BJ (cell line): ENCODE data around the gene ITCH. TPM values are rescaled to one million over a fixed set of nuclear protein-coding genes. Genes with fewer than 3 reads are reported as not detected.
"Not testable (repeated sequence)": the region's sequence is repeated elsewhere in the genome, so short reads cannot be mapped to it uniquely, and the experiment has no call there.

Experiments used
- CTCF ChIA-PET: fragments of 350-600 bp; formaldehyde crosslinking; extraction: SDS; loops from one replicate; lab custom pipeline; 2021; ENCODE audit warnings: antibody characterized with exemption, inconsistent platforms; lab: Yijun Ruan, JAX
- POLR2A ChIA-PET: fragments of 300-600 bp; sonication (Branson Sonifier 250); formaldehyde crosslinking; extraction: SDS; loops from one replicate; lab custom pipeline; 2021; ENCODE audit warnings: antibody characterized with exemption; lab: Charles Lee
- DNase-seq: peaks from one replicate; pipeline ENCODE4 v3.0.0-alpha.2; 2011; ENCODE audit warnings: low read depth
- H3K27me3 ChIP-seq: 2 replicates; pipeline ENCODE4 v1.6.0; 2011; ENCODE audit warnings: low read length; ENCODE audit not compliant: control insufficient read depth, insufficient read depth
- H3K36me3 ChIP-seq: 2 replicates; pipeline ENCODE4 v1.5.1; 2011; ENCODE audit warnings: low read length; ENCODE audit not compliant: control insufficient read depth, insufficient read depth
- H3K4me3 ChIP-seq: 2 replicates; pipeline ENCODE4 v1.5.1; 2011; ENCODE audit warnings: low read depth, mild to moderate bottlenecking, control low read depth, low read length
- polyA plus RNA-seq: library from polyadenylated mRNA; depleted of rRNA; stranded (reverse); fragments of >200 nt; gene quantifications from 2 replicates; pipeline ENCODE4 v1.2.3, GENCODE V29; 2011
- TF ChIP-seq, protein P1 (sequence below): IDR thresholded peaks from 2 replicates; pipeline ENCODE4 v1.5.1; 2011; ENCODE audit warnings: low read depth, mild to moderate bottlenecking, control low read depth, inconsistent platforms, low read length, moderate library complexity; ENCODE audit not compliant: insufficient read depth

The ITCH gene
- polyA plus RNA-seq, 1 experiment, result 7.8 TPM

DNA sequence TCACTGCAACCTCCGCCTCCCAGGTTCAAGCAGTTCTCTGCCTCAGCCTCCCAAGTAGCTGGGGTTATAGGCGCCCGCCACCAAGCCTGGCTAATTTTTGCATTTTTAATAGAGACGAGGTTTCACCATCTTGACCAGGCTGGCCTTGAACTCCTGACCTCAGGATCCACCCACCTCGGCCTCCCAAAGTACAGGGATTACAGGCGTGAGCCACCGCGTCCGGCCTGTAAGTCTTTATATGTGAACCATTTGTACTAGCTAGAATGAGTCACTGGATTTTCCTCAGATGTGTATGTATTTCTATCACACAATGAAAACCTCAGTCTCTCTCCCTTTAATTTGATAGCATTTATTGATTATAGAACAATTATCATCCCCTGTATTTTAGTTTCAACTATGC is 34.0 kb downstream of the ITCH start:
- 0 out of 2 replicates have a peak, but pooled peaks cover 4% of the 10 kb centered on the region for H3K36me3 ChIP-seq
- no peak overlapping the region for H3K4me3 ChIP-seq
- no peak for DNase-seq
- ChIA-PET CTCF (interaction anchor here (0.7 to 1.1 kb wide), 3 partner anchors 26 to 74 kb away, joined by 3 read pairs; no protein-coding TSS in a partner anchor), POLR2A (no interaction called here)
- TF ChIP-seq, protein P1, sequence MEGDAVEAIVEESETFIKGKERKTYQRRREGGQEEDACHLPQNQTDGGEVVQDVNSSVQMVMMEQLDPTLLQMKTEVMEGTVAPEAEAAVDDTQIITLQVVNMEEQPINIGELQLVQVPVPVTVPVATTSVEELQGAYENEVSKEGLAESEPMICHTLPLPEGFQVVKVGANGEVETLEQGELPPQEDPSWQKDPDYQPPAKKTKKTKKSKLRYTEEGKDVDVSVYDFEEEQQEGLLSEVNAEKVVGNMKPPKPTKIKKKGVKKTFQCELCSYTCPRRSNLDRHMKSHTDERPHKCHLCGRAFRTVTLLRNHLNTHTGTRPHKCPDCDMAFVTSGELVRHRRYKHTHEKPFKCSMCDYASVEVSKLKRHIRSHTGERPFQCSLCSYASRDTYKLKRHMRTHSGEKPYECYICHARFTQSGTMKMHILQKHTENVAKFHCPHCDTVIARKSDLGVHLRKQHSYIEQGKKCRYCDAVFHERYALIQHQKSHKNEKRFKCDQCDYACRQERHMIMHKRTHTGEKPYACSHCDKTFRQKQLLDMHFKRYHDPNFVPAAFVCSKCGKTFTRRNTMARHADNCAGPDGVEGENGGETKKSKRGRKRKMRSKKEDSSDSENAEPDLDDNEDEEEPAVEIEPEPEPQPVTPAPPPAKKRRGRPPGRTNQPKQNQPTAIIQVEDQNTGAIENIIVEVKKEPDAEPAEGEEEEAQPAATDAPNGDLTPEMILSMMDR, result no peak
- H3K27me3 ChIP-seq, result no peaks in the 10 kb centered on the region

- CTCF ChIA-PET, result interaction anchor here (3.2 to 3.8 kb wide), 2 partner anchors 10 to 89 kb away, joined by 11 to 17 read pairs; no protein-coding TSS in a partner anchor
- H3K4me3 ChIP-seq, H3K27me3 ChIP-seq, H3K36me3 ChIP-seq, POLR2A ChIA-PET: not testable (repeated sequence)
- DNase-seq, result peak; percentile 50
Observed at GRCh38 chr20:34400776-34401175, 37.7 kb downstream of the ITCH start.

DNA sequence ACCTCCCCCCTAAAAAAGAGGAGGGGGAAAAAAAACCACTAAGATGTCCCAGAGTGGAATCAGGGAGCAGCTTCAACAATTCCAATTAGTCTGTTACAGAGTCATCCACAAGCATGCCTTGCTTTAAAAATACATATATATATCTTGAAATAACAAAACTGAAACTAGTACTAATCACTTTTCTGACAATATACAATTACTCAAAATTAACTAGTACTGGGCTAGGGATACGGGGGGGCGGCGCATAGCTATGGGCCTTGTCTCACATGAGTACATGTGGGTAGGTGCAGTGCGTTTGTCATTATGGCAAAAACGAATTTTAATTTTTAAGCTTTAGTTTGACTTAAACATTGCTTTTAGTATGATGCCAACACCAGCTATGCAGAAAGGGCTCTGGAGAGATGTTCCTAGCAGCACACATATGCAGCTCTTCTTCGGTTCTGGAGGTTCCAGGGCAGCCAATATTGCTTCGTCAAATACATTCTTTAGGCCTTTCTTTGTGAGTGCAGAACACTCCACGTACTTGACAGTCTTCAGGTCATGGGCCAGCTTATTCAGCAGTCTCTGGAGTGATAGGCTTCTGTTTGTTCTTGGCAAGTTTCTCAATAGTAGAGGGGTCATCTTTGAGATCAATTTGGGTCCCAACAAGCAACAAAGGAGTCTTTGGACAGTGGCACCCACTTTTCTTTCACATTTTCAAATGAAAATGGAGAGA is 38.8 kb downstream of the ITCH start:
- CTCF ChIA-PET, result interaction anchor here (3.2 to 3.8 kb wide), 2 partner anchors 9 to 90 kb away, joined by 11 to 17 read pairs; no protein-coding TSS in a partner anchor
- POLR2A ChIA-PET, result no interaction called here
- Histone ChIP-seq H3K36me3 (no peaks in the 10 kb centered on the region), H3K4me3 (no peak overlapping the region), H3K27me3 (no peaks in the 10 kb centered on the region)
- no peak for DNase-seq
- TF ChIP-seq, protein P1, result no peak

DNA sequence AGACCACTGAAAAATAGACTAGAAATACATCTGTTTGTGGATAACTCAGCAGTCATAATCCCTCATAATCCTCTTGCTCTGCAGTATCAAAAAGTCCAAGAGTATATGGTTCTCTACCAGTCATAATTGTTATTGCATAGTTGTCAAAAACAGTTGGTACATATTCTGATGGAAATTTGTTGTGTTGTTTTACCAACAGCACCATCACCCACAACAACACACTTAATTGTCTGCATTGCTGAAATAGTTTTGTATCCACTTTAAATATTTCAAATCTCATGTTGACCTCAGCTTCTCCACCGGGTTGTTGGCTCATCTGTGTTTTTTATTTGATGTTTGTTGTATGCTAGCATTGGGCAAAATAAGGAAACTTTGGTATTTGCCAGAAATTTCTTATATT is 39.4 kb downstream of the ITCH start:
- CTCF ChIA-PET, result interaction anchor here (0.9 to 3.8 kb wide), 3 partner anchors 9 to 90 kb away, joined by 4 to 17 read pairs (median 11); no protein-coding TSS in a partner anchor
- no peak for DNase-seq
- Histone ChIP-seq H3K4me3 (no peak overlapping the region), H3K36me3 (no peaks in the 10 kb centered on the region), H3K27me3 (no peaks in the 10 kb centered on the region)
- POLR2A ChIA-PET, result no interaction called here
- TF ChIP-seq, protein P1, result no peak

- DNase-seq, result no peak
- H3K4me3 ChIP-seq, result no peak overlapping the region
- no peaks in the 10 kb centered on the region for H3K27me3 ChIP-seq
- TF ChIP-seq, protein P1, result no peak
- CTCF ChIA-PET, result interaction anchor here (0.6 to 3.8 kb wide), 4 partner anchors 8 to 91 kb away, joined by 3 to 17 read pairs (median 8); no protein-coding TSS in a partner anchor
- POLR2A ChIA-PET, result no interaction called here
- no peaks in the 10 kb centered on the region for H3K36me3 ChIP-seq
Observed at GRCh38 chr20:34403063-34403827, 40.2 kb downstream of the ITCH start.
